HepG2 (cell line): ENCODE data around the gene SVOP. TPM values are rescaled to one million over a fixed set of nuclear protein-coding genes. Genes with fewer than 3 reads are reported as not detected.

Experiments
- ARID5B ChIP-seq: IDR thresholded peaks from 2 replicates; pipeline ENCODE4 v1.4.0; 2020; ENCODE audit warnings: mild to moderate bottlenecking, missing genetic modification reagents
- ATF7-NPFF ChIP-seq: sonication (generic); formaldehyde crosslinking; IDR thresholded peaks from 2 replicates; pipeline ENCODE4 v1.8.1; 2023; ENCODE audit warnings: mild to moderate bottlenecking, low read depth, missing genetic modification reagents, moderate library complexity
- ELF3 ChIP-seq: IDR thresholded peaks from 2 replicates; pipeline ENCODE4 v1.6.1; 2016; ENCODE audit warnings: missing genetic modification reagents, missing compliant biosample characterization
- GATAD2A ChIP-seq: IDR thresholded peaks from 2 replicates; pipeline ENCODE4 v1.6.1; 2016
- GZF1 ChIP-seq: sonication (generic); formaldehyde crosslinking; IDR thresholded peaks from 2 replicates; pipeline ENCODE4 v1.5.1; 2020; ENCODE audit warnings: mild to moderate bottlenecking, missing genetic modification reagents
- NCOR1 ChIP-seq: fragments of 200-600 bp; sonication (generic); IDR thresholded peaks from 2 replicates; pipeline ENCODE4 v1.7.0; 2017; ENCODE audit warnings: antibody characterized with exemption, low read length, borderline replicate concordance
- NPAS2 ChIP-seq: sonication (generic); formaldehyde crosslinking; IDR thresholded peaks from 2 replicates; pipeline ENCODE4 v1.8.0; 2022; ENCODE audit warnings: mild to moderate bottlenecking, missing genetic modification reagents, borderline replicate concordance
- PAWR ChIP-seq: sonication (generic); formaldehyde crosslinking; IDR thresholded peaks from 2 replicates; pipeline ENCODE4 v1.4.0; 2020; ENCODE audit warnings: missing genetic modification reagents, mild to moderate bottlenecking, borderline replicate concordance
- PLSCR1 ChIP-seq: sonication (generic); formaldehyde crosslinking; IDR thresholded peaks from 2 replicates; pipeline ENCODE4 v1.5.0; 2020; ENCODE audit warnings: missing genetic modification reagents, mild to moderate bottlenecking, borderline replicate concordance
- RFX1 ChIP-seq: fragments of 450-650 bp; IDR thresholded peaks from 2 replicates; pipeline ENCODE4 v1.6.1; 2017
- RFX5 ChIP-seq: IDR thresholded peaks from 2 replicates; pipeline ENCODE4 v1.6.1; 2011; ENCODE audit warnings: low read depth, low read length, improper control_type of control experiment
- ZIK1 ChIP-seq: sonication (generic); formaldehyde crosslinking; IDR thresholded peaks from 2 replicates; pipeline ENCODE4 v1.5.0; 2020; ENCODE audit warnings: mild to moderate bottlenecking, low read depth, missing genetic modification reagents, borderline replicate concordance
- ZNF235 ChIP-seq: sonication (generic); formaldehyde crosslinking; IDR thresholded peaks from 2 replicates; pipeline ENCODE4 v1.8.1; 2023; ENCODE audit warnings: mild to moderate bottlenecking, missing genetic modification reagents, borderline replicate concordance
- ZNF280B ChIP-seq: sonication (generic); formaldehyde crosslinking; IDR thresholded peaks from 2 replicates; pipeline ENCODE4 v1.5.0; 2020; ENCODE audit warnings: missing genetic modification reagents, mild to moderate bottlenecking, borderline replicate concordance
- ZNF512B ChIP-seq: sonication (generic); formaldehyde crosslinking; IDR thresholded peaks from 2 replicates; pipeline ENCODE4 v1.5.1; 2020; ENCODE audit warnings: missing genetic modification reagents, mild to moderate bottlenecking, borderline replicate concordance
- ZNF670 ChIP-seq: sonication (generic); formaldehyde crosslinking; IDR thresholded peaks from 2 replicates; pipeline ENCODE4 v1.8.0; 2022; ENCODE audit warnings: mild to moderate bottlenecking, missing genetic modification reagents, borderline replicate concordance
- polyA plus RNA-seq, 8 experiments: library from polyadenylated mRNA; depleted of rRNA in 3 of 8; stranded (reverse) in 7 of 8; unstranded in 1 of 8; fragments of >200 nt; fragmentation: Illumina TruSeq in 4 of 8; extraction: Trizol in 4 of 8; gene quantifications; 2 replicates each; pipeline versions ENCODE4 v1.2.1 to v1.2.3, GENCODE V29; 2011 to 2016; ENCODE audit warnings: low read depth in 4 of 8, missing spikeins in 1 of 8, mixed read lengths in 1 of 8; ENCODE audit not compliant: insufficient read depth in 1 of 8
- total RNA-seq, 5 experiments: library from RNA; depleted of rRNA; stranded (reverse); fragments of >200 nt; fragmentation: Illumina TruSeq; extraction: Trizol; gene quantifications; 2 replicates each; pipeline ENCODE4 v1.2.3, GENCODE V29; 2016; ENCODE audit warnings: low read depth in 1 of 5
- TF ChIP-seq, protein P1 (sequence below): IDR thresholded peaks from 2 replicates; pipeline ENCODE4 v1.6.1; 2016; ENCODE audit warnings: missing compliant biosample characterization, missing genetic modification reagents, borderline replicate concordance

Gene SVOP
- total and polyA plus RNA-seq, 2 of the 13 experiments (the other 11 are each of a cell fraction or from before 2014, with no cell fraction given), result not detected

GRCh38 chr12:108950991-108951739 lies 69.7 kb downstream of the SVOP start (continued):
- TF ChIP-seq ZIK1 (CRISPR knock-in tag), result no peak
- peak; percentile 57 for TF ChIP-seq ARID5B (CRISPR knock-in tag)
- TF ChIP-seq PAWR (CRISPR knock-in tag), result no peak
- TF ChIP-seq RFX1, result no peak
- no peak for TF ChIP-seq PLSCR1 (CRISPR knock-in tag)
- TF ChIP-seq ZNF670 (CRISPR knock-in tag), result no peak
- TF ChIP-seq NPAS2, result no peak
- no peak for TF ChIP-seq ZNF280B
- TF ChIP-seq ELF3 (CRISPR knock-in tag), result 0 out of 2 replicates have a peak, but pooled peaks have one; percentile 31
- TF ChIP-seq, protein P1, sequence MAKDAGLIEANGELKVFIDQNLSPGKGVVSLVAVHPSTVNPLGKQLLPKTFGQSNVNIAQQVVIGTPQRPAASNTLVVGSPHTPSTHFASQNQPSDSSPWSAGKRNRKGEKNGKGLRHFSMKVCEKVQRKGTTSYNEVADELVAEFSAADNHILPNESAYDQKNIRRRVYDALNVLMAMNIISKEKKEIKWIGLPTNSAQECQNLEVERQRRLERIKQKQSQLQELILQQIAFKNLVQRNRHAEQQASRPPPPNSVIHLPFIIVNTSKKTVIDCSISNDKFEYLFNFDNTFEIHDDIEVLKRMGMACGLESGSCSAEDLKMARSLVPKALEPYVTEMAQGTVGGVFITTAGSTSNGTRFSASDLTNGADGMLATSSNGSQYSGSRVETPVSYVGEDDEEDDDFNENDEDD (CRISPR knock-in tag), result peak; percentile 25; the same call in 1 of the 2 replicates
- no peak for TF ChIP-seq NCOR1
- peak; percentile 44; the same call in 1 of the 2 replicates for TF ChIP-seq GATAD2A (CRISPR knock-in tag)
- TF ChIP-seq RFX5, result no peak
- TF ChIP-seq ATF7-NPFF, result no peak
- TF ChIP-seq GZF1, result no peak
- no peak for TF ChIP-seq ZNF512B (CRISPR knock-in tag)
- no peak for TF ChIP-seq ZNF235 (CRISPR knock-in tag)
